ENCODE results near the gene CD44. TPM values are rescaled to one million over a fixed set of nuclear protein-coding genes. Genes with fewer than 3 reads are reported as not detected.

CD44 gene
- total RNA-seq, 6 experiments from 2014 or later: 12.2 to 64.1 (median 22.9) TPM

DNA sequence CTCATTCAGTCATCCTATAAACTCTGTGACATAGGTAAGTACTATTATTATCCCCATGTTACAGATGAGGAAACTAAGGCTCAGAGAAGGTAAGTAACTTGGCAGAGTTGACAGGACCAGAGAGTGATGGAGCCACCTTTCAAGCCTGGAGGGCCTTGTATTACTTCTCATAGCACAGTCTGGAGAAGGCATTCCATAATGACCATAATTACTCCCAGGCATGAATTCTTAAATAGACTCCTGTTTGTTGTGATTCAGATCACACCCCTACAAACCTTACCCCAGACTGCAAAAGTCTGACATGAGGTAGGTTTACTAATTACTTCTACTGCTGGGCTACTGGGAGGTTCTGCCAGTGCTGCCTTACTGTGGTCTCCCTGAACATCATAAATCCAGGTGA, 77.0 kb downstream of the CD44 start:
- DNase-seq (no peak), ATAC-seq (no peak)
- Histone ChIP-seq H3K36me3 (no peaks in the 10 kb centered on the region), H3K4me1 (peaks cover 0 to 15% (median 0%) of the 10 kb centered on the region in 4 donors), H3K4me3 (no peak overlapping the region), H3K9me3 (no peaks in the 10 kb centered on the region), H3K27ac (no peak overlapping the region), H3K27me3 (no peaks in the 10 kb centered on the region)
- intact Hi-C loops (cut with DNase I): no loop called here
- no peak for TF ChIP-seq POLR2A (IDR thresholded peaks at IDR 0.05)
- TF ChIP-seq, protein P1, sequence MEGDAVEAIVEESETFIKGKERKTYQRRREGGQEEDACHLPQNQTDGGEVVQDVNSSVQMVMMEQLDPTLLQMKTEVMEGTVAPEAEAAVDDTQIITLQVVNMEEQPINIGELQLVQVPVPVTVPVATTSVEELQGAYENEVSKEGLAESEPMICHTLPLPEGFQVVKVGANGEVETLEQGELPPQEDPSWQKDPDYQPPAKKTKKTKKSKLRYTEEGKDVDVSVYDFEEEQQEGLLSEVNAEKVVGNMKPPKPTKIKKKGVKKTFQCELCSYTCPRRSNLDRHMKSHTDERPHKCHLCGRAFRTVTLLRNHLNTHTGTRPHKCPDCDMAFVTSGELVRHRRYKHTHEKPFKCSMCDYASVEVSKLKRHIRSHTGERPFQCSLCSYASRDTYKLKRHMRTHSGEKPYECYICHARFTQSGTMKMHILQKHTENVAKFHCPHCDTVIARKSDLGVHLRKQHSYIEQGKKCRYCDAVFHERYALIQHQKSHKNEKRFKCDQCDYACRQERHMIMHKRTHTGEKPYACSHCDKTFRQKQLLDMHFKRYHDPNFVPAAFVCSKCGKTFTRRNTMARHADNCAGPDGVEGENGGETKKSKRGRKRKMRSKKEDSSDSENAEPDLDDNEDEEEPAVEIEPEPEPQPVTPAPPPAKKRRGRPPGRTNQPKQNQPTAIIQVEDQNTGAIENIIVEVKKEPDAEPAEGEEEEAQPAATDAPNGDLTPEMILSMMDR (IDR thresholded peaks at IDR 0.05): no peak

DNA sequence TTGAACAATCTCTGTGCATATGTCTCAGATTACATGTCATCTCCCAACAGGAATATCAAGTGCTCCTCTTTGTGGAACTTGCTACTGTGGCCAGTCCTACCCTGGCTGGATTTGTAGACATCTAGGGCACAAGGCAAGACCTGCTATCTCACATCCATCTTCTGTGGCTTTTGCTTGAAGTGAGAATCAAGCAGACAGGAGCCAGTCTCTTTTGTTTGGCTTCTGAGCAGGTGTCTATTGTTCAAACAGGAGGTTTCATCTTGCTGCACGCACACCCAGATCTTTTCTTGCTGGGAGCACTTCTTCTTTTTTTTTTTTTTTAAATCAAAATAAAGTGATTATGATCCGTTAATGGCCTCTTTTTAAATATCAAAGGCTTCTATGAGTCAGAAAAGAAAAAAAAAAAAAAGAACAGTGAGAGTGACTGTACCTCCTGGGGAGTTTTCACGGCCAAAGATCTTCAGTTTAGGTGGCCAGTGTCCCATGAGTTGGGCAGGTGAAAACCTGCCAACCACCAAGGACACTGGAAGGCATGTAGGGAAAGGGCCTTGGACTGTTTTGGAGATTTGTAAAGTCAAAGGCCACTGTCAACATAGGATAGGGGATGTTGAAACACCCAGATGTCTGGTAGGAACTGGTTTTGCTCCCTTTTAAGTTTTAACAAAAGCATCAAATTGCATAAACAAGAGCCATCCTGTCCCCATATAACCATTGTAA, 78.1 kb downstream of the CD44 start:
- TF ChIP-seq POLR2A (IDR thresholded peaks at IDR 0.05): no peak
- TF ChIP-seq, protein P1 (IDR thresholded peaks at IDR 0.05): no peak

DNA sequence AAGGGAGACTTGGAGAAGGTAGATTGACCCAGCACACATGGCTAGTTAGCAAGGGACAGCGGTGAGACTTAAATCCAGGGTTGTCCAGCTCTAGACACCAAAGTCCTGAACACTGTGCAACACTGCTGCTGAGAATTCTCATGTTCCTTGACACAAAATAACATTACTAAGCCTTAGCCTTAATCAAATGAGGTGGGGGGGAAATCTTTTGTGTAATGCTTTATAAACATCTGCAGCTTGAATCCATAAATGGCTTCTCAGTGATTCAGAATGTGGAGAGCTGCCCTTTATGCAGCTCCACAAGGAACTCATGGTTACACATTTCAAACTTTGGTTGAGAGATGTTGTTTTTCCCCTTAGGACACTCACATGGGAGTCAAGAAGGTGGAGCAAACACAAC, 80.0 kb downstream of the CD44 start:
- Histone ChIP-seq H3K4me1 (peaks cover 0 to 12% (median 0%) of the 10 kb centered on the region in 4 donors), H3K27me3 (no peaks in the 10 kb centered on the region), H3K27ac (no peak overlapping the region), H3K36me3 (no peaks in the 10 kb centered on the region), H3K9me3 (no peaks in the 10 kb centered on the region), H3K4me3 (no peak overlapping the region)
- ATAC-seq (no peak), DNase-seq (no peak)
- intact Hi-C loops (cut with DNase I): no loop called here
- TF ChIP-seq, protein P1 (IDR thresholded peaks at IDR 0.05): no peak
- no peak for TF ChIP-seq POLR2A (IDR thresholded peaks at IDR 0.05)
- WGBS (ENCODE audit: insufficient coverage, low coverage, low lambda C conversion rate, missing lambda C conversion rate): 100% methylated on average over 1 of the region's 1 CpG

More for the DNA sequence above, 78.1 kb downstream of the CD44 start:
- H3K36me3 ChIP-seq: no peaks in the 10 kb centered on the region
- no peaks in the 10 kb centered on the region for H3K27me3 ChIP-seq
- H3K9me3 ChIP-seq: no peaks in the 10 kb centered on the region
- intact Hi-C loops (cut with DNase I): no loop called here
- WGBS (ENCODE audit: insufficient coverage, low coverage, low lambda C conversion rate, missing lambda C conversion rate): 40% methylated on average over 3 of the region's 3 CpGs
- no peak for DNase-seq
- peak; percentile 51 to 91 (median 80) for ATAC-seq
- H3K4me1 ChIP-seq: peaks cover 0 to 12% (median 0%) of the 10 kb centered on the region in 4 donors
- no peak overlapping the region for H3K4me3 ChIP-seq
- H3K27ac ChIP-seq: peak overlapping the region in 1 of 3 donors; percentile 49

DNA sequence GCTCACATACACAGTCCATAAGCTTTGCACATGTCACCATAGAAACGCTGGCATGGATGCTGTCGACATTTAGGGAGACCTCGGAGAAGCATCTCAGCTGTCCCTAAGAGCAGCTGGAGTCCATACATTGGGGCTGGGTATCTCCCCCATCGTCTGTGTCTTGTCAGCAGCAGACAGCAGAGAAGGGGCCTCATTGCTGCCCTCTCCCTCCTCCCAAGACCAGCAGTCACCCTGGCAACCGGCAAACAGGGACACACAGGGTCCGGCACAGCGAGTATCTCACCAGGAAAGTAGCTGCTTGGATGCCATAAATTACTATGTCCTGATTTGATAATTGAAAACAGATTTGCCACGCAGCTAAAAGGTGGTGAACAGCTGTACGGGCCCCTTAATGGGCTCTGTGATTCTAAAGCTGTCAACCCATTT, 84.4 kb downstream of the CD44 start:
- WGBS (ENCODE audit: insufficient coverage, low coverage, low lambda C conversion rate, missing lambda C conversion rate): 60% methylated on average over 4 of the region's 9 CpGs
- TF ChIP-seq POLR2A (IDR thresholded peaks at IDR 0.05): no peak
- TF ChIP-seq, protein P1 (IDR thresholded peaks at IDR 0.05): no peak
- H3K4me3 ChIP-seq: no peak overlapping the region
- no peaks in the 10 kb centered on the region for H3K27me3 ChIP-seq
- no peak for ATAC-seq
- DNase-seq: no peak
- no peak overlapping the region for H3K27ac ChIP-seq
- intact Hi-C loops (cut with DNase I): no loop called here
- H3K36me3 ChIP-seq: no peaks in the 10 kb centered on the region
- H3K4me1 ChIP-seq: no peaks in the 10 kb centered on the region
- H3K9me3 ChIP-seq: no peaks in the 10 kb centered on the region

Data from right lobe of liver (tissue), 6 donors.